Lung (tissue), 10 donors: ENCODE measurements around the gene CCDC146. TPM values are rescaled to one million over a fixed set of nuclear protein-coding genes. Genes with fewer than 3 reads are reported as not detected.
"Not testable (repeated sequence)": the region's sequence is repeated elsewhere in the genome, so short reads cannot be mapped to it uniquely, and the experiment has no call there.

Source experiments
- ATAC-seq: fragments of 200-7000 bp; cut with Tn5 transposase; one replicate; pipeline ENCODE4 v1.9.1; 2020; ENCODE audit warnings: moderate number of reproducible peaks; ENCODE audit not compliant: insufficient read depth, low FRiP score
- DNase-seq, 3 donors: peaks; one replicate each; pipeline ENCODE4 v3.0.0-alpha.2; 2013 to 2017
- H3K27ac ChIP-seq, 2 donors: one replicate each; pipeline ENCODE4 v1.5.1; 2013; ENCODE audit warnings: mild to moderate bottlenecking in 2 of 2, moderate library complexity in 2 of 2, control low read depth in 1 of 2, inconsistent platforms in 1 of 2, low read depth in 1 of 2, low read length in 1 of 2
- H3K27me3 ChIP-seq, 3 donors: one replicate each; pipeline ENCODE4 v1.5.1; 2013; ENCODE audit warnings: low read length in 2 of 3; ENCODE audit not compliant: control insufficient read depth in 3 of 3, insufficient read depth in 3 of 3
- H3K36me3 ChIP-seq, 4 donors: one replicate each; pipeline ENCODE4 v1.5.1; 2013; ENCODE audit warnings: low read length in 4 of 4, mild to moderate bottlenecking in 1 of 4, moderate library complexity in 1 of 4; ENCODE audit not compliant: control insufficient read depth in 4 of 4, insufficient read depth in 4 of 4
- H3K4me1 ChIP-seq, 5 donors: one replicate each; pipeline ENCODE4 v1.5.1; 2013; ENCODE audit warnings: low read length in 5 of 5, mild to moderate bottlenecking in 2 of 5, moderate library complexity in 1 of 5; ENCODE audit not compliant: control insufficient read depth in 5 of 5, insufficient read depth in 5 of 5
- H3K4me3 ChIP-seq: one replicate; pipeline ENCODE4 v1.5.1; 2013; ENCODE audit warnings: mild to moderate bottlenecking, control low read depth, moderate library complexity
- H3K9ac ChIP-seq, 2 donors: one replicate each; pipeline ENCODE4 v1.5.1; 2013; ENCODE audit warnings: low read length in 2 of 2, control low read depth in 1 of 2; ENCODE audit not compliant: insufficient read depth in 1 of 2
- H3K9me3 ChIP-seq, 4 donors: one replicate each; pipeline ENCODE4 v1.5.1; 2013; ENCODE audit warnings: low read length in 3 of 4, mild to moderate bottlenecking in 1 of 4, moderate library complexity in 1 of 4; ENCODE audit not compliant: control insufficient read depth in 4 of 4, insufficient read depth in 3 of 4
- WGBS, 2 donors: extraction: QIAGEN DNeasy Blood & Tissue Kit; methylation state at CpG; one replicate each; pipeline ENCODE4 v1.1.7; 2013; 5-methylcytosine and 5-hydroxymethylcytosine counted together
- polyA plus RNA-seq, 2 donors: library from polyadenylated mRNA; stranded (reverse); fragments of 200-250 nt; gene quantifications; one replicate each; pipeline ENCODE4 v1.2.1, GENCODE V29; 2013
- total RNA-seq, 2 donors: library from RNA; depleted of rRNA in 1 of 2; stranded (reverse); fragments of >200 nt in 1 of 2; gene quantifications; one replicate each; pipeline ENCODE4 v1.2.1, GENCODE V29; 2014 to 2021
- donor health status: Bipolar disorder and iron deficiency.
- donor health status: healthy.
- donor health status: DM: yes; HTN: yes; CAD: no.

Gene CCDC146
- total and polyA plus RNA-seq, 4 donors: 8.4 to 29.6 (median 17.4) TPM

- not testable (repeated sequence) for H3K4me1 ChIP-seq, H3K27me3 ChIP-seq, ATAC-seq, H3K9ac ChIP-seq, DNase-seq, H3K4me3 ChIP-seq, H3K27ac ChIP-seq, H3K36me3 ChIP-seq, H3K9me3 ChIP-seq
- WGBS, 2 donors: 90 to 93% methylated on average over 9 of the region's 9 CpGs
Measured at GRCh38 chr7:77127009-77127408, 4.6 kb downstream of the CCDC146 start.

GRCh38 chr7:77128582-77129410 lies 6.4 kb downstream of the CCDC146 start:
- H3K36me3 ChIP-seq, H3K4me3 ChIP-seq, H3K27me3 ChIP-seq, DNase-seq, ATAC-seq, H3K9me3 ChIP-seq, H3K27ac ChIP-seq, H3K9ac ChIP-seq, H3K4me1 ChIP-seq: not testable (repeated sequence)
- 58 to 66% methylated on average over 5 of the region's 7 CpGs for WGBS, 2 donors

DNA sequence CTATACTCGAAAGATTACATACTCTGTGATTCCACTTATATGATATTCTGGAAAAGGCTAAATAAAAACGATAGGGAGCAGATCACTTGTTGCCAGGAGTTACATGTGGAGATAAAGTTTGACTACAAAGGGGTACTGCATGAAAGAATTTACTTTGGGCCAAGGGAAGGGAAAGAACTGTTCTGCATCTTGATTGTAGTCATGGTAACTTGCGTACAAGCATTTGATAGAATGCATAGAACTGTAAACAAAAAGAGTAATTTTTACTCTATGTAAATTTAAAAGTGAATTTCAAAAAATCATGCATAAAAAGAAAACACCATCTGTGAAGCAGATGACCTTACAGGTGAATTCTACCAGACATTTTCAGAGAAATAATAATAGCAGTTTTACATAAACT lies 9.4 kb downstream of the CCDC146 start:
- not testable (repeated sequence) for H3K27me3 ChIP-seq, H3K9me3 ChIP-seq, H3K9ac ChIP-seq, H3K27ac ChIP-seq, H3K4me1 ChIP-seq, H3K4me3 ChIP-seq, DNase-seq, H3K36me3 ChIP-seq, ATAC-seq
- WGBS, 2 donors: 95 to 98% methylated on average over 1 of the region's 3 CpGs

GRCh38 chr7:77138668-77139067 lies 16.3 kb downstream of the CCDC146 start:
- H3K9ac ChIP-seq, H3K4me1 ChIP-seq, H3K27ac ChIP-seq, ATAC-seq, H3K4me3 ChIP-seq, H3K27me3 ChIP-seq, DNase-seq, H3K9me3 ChIP-seq, H3K36me3 ChIP-seq: not testable (repeated sequence)
- 91 to 92% methylated on average over 2 of the region's 2 CpGs for WGBS, 2 donors

GRCh38 chr7:77140291-77140690 lies 17.9 kb downstream of the CCDC146 start:
- WGBS, 2 donors: 46 to 59% methylated on average over 2 of the region's 4 CpGs
- not testable (repeated sequence) for H3K9ac ChIP-seq

DNA sequence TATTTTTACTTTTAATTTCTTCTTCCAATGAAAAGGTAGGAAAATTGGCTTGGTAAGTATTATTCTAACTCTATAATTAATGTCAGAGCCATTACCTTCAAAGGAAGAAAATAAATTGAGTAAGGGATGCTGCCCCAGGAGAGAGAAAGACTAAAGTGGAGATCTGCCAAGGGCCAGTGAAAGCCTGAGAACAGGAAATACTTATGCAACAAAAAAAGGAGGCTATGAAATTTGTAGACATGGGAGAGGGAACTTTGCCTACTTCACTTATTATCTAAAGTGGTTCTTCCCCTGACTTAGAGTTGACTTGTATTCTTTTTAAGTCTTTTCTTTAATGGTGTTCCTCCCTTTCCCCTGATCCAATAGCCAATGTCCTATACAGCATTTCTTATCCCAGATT lies 29.8 kb downstream of the CCDC146 start:
- not testable (repeated sequence) for H3K9ac ChIP-seq, H3K4me1 ChIP-seq, H3K4me3 ChIP-seq, H3K27ac ChIP-seq, H3K9me3 ChIP-seq, ATAC-seq, H3K27me3 ChIP-seq, H3K36me3 ChIP-seq
- DNase-seq: peak in 1 of 3 donors; percentile 1

More at GRCh38 chr7:77140291-77140690, 17.9 kb downstream of the CCDC146 start:
- not testable (repeated sequence) for H3K9me3 ChIP-seq, H3K36me3 ChIP-seq, H3K27me3 ChIP-seq, ATAC-seq, H3K27ac ChIP-seq, H3K4me3 ChIP-seq, DNase-seq, H3K4me1 ChIP-seq

DNA sequence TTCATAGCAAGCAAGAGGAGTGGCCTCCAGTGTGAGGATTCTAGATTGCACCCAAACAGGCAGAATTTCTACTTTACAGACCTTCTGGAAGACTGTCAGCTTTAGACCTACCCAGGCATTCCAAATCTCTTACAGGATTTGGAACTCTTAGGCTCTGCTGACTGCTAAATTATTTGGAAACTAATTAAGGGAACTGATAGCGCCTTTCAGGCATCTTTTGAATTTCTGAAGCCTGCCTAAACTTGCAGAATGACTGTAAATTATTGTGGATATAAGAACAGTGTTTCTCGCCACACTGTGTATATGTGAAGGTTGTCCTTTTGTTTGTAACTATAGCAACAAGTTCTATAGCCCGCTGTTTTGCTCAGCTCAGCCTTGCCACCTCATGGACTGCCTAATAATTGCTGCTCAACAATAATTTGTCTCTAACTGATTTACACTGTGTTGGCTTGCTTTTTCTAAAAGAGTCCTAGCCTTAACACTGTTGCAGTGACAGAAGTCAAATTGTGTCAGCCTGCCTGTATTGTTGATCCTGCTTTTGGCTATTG lies 32.6 kb downstream of the CCDC146 start:
- H3K27ac ChIP-seq, H3K4me3 ChIP-seq, ATAC-seq, H3K27me3 ChIP-seq, H3K4me1 ChIP-seq, H3K36me3 ChIP-seq, H3K9ac ChIP-seq, H3K9me3 ChIP-seq: not testable (repeated sequence)
- peak in 2 of 3 donors; percentile 10 to 31 for DNase-seq
- WGBS, 2 donors: 53 to 67% methylated on average over 2 to 3 of the region's 3 CpGs

DNA sequence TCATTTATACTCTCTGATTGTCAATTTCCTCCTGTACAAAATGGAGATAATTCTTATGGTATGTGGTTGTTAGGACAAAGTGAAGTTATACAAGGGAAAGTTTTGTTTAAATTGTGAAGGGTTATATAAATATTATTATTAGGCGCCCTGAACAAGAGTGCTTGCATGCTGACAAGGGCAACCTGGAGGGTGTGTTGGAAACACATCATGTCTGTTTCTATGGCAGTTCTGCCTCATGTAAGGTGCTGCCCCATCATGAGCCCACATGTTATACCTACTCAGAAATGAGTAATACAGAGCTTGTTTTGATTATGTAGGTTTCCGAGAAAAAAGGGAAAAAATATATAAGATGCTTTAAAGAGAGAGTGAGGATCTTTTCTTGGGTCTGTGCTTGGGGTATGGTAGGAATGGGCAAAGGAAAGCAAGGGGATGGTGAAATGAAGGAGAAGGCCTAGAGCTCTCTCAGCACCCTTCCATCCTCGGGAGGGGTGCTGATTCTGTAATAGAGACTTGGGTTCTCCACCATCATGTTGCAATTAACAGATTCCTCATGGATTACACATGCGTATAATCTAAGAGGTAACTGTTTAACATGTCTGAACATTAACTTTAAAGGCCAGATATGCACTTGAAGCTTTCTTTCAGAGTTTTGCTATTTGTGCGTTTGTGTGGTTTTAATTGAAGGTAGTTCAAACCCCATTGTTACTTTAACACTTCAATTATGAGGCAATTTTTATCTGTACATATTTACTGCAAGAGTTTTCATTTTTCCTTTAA lies 33.4 kb downstream of the CCDC146 start:
- H3K27ac ChIP-seq, H3K9ac ChIP-seq, H3K9me3 ChIP-seq, H3K4me3 ChIP-seq, H3K27me3 ChIP-seq, H3K4me1 ChIP-seq, H3K36me3 ChIP-seq, ATAC-seq: not testable (repeated sequence)
- WGBS, 2 donors: 60 to 71% methylated on average over 4 of the region's 5 CpGs
- DNase-seq: peak in 1 of 3 donors; percentile 1
